Dermis blood vessel endothelial cell (primary cell): Measurements from ENCODE around the gene GSTM4. TPM values are rescaled to one million over a fixed set of nuclear protein-coding genes. Genes with fewer than 3 reads are reported as not detected.

Experiments used
- DNase-seq: peaks from one replicate; pipeline ENCODE4 v3.0.0; 2010
- total RNA-seq: library from RNA; depleted of rRNA; stranded (reverse); fragments of >200 nt; gene quantifications from 2 replicates; pipeline ENCODE4 v1.2.3, GENCODE V29; 2014

Gene GSTM4
- 1.5 and 2.7 TPM in 2 replicates for total RNA-seq

DNA sequence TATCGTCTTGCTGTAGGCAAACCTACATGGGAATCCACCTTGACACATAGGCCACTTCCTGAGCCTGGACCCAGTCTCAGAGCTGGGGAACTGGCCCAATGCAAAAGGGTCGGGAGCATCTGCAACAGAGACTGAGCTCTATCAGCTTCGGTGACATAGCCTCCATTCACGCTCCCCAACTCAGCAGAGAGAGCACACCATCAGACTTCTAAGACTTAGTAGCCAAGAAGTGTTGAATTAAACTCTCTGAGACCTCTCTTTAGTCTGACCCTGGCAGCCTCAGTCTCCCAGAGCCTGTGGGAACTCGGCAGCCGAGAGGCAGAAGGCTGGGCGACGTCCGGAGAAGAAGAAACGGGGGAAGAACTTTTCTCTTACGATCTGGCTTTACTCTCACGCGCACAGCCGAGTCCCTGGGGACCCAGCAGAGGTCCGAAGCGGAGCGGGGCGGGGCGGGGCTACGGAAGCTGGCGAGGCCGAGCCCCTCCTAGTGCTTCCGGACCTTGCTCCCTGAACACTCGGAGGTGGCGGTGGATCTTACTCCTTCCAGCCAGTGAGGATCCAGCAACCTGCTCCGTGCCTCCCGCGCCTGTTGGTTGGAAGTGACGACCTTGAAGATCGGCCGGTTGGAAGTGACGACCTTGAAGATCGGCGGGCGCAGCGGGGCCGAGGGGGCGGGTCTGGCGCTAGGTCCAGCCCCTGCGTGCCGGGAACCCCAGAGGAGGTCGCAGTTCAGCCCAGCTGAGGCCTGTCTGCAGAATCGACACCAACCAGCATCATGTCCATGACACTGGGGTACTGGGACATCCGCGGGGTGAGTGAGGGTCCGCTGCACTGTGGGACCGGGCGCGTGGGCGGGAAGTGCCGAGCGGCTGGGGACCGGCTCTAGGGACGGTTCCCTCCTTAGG lies at the start of gene GSTM4:
Gene GSTM4 (plus strand): TSS at position 485 of the 905 bp plus-strand sequence. CDS start 291 bp downstream, at position 776.
- peak; percentile 71 for DNase-seq

GRCh38 chr1:109609881-109610280 lies 46.0 kb upstream of the GSTM4 start:
- DNase-seq = no peak

- no peak for DNase-seq
Observed at GRCh38 chr1:109610609-109611307, 45.1 kb upstream of the GSTM4 start.

GRCh38 chr1:109611308-109611990 lies 44.5 kb upstream of the GSTM4 start:
- DNase-seq = no peak

- peak; percentile 53 for DNase-seq
Observed at GRCh38 chr1:109613361-109614147, 42.3 kb upstream of the GSTM4 start.

- peak; percentile 86 for DNase-seq
Observed at GRCh38 chr1:109615879-109616278, 40.0 kb upstream of the GSTM4 start.

- no peak for DNase-seq
Observed at GRCh38 chr1:109616391-109616790, 39.5 kb upstream of the GSTM4 start.

DNA sequence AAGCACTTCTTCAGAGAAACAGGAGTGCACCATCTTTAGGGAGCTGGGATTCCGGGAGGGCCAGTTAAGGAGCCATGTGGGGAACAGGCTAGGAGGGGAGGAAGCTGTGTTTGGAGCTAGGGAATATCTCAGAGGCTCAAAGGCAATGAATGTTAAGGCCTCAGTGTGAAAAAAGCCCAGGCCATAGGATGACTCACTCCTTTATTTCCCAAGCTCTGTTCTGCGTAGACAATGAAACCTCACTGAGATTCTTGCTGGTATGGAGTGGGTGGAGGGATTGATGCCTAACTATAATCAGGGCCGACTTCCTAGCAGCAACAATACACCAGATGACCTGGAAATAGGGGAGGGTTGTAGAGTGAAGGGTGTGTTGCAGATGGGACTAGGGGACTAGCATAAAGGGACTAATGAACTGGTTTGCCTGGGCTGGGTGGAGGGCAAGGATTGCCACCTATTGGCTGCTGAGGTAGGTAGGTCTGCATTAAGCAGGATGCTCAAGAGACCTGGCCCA lies 38.6 kb upstream of the GSTM4 start:
- peak; percentile 96 for DNase-seq

GRCh38 chr1:109618661-109619575 lies 37.0 kb upstream of the GSTM4 start:
- no peak for DNase-seq

DNA sequence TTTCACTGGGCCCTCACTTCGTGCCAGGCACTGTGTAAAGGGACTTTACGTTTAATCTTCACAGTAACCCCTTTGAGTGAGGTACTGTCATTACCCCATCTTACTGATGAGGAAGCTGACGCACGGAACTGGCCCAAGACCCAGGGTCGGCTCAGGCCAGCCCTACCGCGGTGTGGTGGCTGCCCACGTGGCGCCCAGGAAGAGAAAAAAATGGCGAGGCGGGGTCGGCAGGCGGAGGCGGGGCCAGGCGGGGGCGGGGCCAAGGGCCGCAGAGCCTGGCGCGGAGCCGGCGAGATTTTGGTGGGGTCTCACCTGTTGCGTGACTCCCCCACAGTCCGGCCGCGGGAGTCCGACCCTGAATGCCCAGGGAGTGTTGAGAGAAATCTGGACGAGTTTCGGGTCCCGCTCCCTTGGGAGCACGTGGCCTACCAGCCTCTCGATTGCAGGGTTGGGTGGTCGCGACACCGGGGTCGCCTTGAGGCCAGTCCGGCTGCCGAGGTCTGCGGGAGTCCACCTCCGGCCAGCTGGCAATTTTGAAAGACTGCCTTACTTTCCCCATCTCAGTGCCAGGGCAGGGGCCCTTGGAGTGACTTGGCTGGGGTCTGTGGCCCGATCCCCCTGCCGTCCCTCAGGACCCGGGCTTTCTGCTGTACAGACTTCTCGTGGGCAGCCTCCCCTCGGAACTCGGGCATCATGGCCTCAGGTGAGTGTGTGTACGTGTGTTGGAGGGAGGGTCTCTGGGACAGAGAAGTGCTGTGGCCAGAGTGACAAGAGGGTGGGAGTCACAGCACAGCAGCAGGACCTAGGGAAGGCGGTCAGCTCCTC lies 36.1 kb upstream of the GSTM4 start, which contains the start of the genes AMPD2 and GNAT2:
Gene AMPD2 (plus strand): TSS at position 262 of the 825 bp plus-strand sequence. CDS start 1,339 bp downstream, outside the sequence.
Gene GNAT2 (minus strand): TSS at position 41 of the 825 bp plus-strand sequence. CDS start 6,746 bp downstream, outside the sequence.
- DNase-seq = peak; percentile 73

DNA sequence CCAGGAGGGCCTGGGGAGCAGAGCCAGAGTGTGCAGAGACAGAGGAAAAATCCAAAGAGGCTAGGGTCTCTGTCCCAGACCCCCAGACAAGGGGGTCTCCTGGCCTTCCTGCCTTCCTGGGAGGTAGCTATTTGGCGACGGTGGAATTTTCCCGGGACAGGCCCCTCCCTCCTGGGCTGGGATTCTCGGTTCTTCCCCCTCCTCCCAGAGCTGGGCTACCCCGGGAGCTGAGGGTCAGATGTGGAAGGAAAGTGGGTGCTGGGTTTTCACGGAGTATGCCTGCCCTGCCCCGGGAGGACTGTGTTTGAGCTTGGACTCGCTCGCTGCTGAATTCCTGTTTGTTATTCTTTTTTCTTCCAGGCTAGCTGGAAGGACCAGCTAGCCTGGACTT lies 35.5 kb upstream of the GSTM4 start:
- DNase-seq = peak; percentile 58

- DNase-seq = peak; percentile 96
Observed at GRCh38 chr1:109620841-109621286, 35.0 kb upstream of the GSTM4 start.

- DNase-seq = peak; percentile 28
Observed at GRCh38 chr1:109621379-109622136, 34.3 kb upstream of the GSTM4 start.

DNA sequence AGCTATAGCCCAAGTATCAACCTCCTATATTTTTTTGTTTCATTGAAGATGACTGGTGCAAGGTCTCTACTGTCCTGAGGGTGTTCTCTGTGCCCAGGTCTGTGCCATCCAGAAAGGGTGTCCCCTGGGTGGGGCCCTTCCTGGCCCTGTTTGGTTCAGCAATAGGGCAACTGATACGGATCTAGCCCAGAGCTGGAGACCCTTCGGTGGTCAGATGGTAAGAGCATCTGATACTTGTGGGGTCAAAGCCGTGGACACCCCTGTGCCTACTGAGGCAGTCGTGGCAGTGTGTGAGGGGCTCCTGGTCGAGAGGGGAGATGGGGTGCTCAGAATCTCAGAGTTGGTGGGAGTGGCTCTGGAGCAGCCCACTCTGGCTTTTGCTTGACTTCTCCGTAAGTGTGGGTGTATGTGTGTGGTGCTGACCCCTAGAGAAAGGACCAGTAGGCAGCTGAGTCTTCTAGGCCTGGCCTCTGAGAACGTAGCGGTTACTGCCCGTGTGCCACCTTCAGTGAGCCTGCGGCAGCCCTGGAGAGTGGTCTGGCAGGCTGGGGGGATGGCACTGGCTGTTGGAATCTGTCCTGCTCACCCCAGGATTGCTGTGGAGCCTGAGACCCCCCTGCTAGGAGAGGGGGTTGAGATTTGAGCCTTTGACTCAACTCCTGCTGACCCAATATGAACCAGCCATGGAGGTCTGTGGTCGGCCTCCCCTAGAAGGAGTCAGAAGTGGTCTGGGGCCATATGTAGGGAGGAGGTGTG lies 33.6 kb upstream of the GSTM4 start:
- DNase-seq = no peak

DNA sequence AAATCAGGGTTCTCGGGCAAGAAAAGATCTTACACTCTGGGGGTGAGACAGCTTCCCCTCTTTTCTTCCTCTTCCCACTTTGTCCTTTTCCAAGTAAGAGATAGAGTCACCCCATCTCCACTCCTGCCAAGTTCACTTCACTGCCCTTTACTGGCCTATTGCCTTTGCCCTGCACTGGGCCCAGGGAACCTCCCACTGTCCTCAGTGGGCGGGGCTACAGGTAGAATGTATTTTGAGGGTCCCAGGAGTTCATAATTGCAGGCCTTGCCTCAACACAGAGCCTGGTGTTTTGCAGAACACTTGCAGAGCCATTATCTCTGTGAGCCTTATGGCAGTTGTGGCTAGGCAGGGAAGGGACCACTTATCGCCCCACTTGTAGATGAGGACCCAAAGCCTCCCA lies 33.0 kb upstream of the GSTM4 start:
- no peak for DNase-seq

DNA sequence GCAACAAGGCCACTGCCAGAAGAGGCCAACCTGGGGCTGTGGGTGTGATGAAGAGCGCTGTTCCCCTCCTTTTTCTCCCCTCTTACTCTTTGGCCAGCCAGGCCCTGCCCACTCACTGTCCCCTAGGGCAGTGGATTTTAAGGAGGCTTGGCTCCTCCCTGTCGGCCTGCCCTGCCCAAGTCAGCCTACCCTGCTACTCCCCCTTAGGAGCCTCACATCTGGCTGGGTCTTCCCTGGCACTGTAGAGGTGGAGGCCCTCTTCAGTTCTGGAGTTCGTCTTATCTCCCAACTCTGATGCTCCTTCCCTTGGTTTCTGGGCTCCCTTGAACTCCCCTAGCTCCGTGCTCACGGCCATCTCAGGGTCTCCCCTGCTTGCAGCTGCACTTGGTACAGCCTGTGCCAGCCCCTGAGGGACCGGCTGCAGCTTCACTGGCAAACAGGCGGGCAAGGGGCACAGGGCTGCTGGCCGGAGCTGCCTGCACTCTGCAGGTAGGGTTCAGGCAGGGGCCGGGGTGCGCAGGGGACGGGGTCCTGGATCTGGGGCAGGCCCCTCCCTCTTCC lies 32.2 kb upstream of the GSTM4 start:
- no peak for DNase-seq

GRCh38 chr1:109624201-109625010 lies 31.5 kb upstream of the GSTM4 start:
- DNase-seq = no peak
